Fibroblast of lung (primary cell): ENCODE measurements around the gene AMOTL2. TPM values are rescaled to one million over a fixed set of nuclear protein-coding genes. Genes with fewer than 3 reads are reported as not detected.

Experiments
- DNase-seq, 2 donors: peaks; one replicate each; pipeline versions ENCODE4 v3.0.0 to v3.0.0-alpha.2; 2010; ENCODE audit warnings: low read depth in 2 of 2
- H2AFZ ChIP-seq: 2 replicates; pipeline ENCODE4 v1.5.1; 2012; ENCODE audit warnings: low read length, control low read depth, inconsistent platforms
- H3K27ac ChIP-seq: 2 replicates; pipeline ENCODE4 v1.5.1; 2011; ENCODE audit warnings: low read length, control low read depth; ENCODE audit not compliant: insufficient read depth
- H3K27me3 ChIP-seq: 2 replicates; pipeline ENCODE4 v1.5.1; 2011; ENCODE audit warnings: mild to moderate bottlenecking, low read length; ENCODE audit not compliant: control insufficient read depth, insufficient read depth
- H3K36me3 ChIP-seq: 2 replicates; pipeline ENCODE4 v1.5.1; 2011; ENCODE audit warnings: low read length; ENCODE audit not compliant: control insufficient read depth, insufficient read depth
- H3K4me1 ChIP-seq: 2 replicates; pipeline ENCODE4 v1.5.1; 2011; ENCODE audit warnings: low read length; ENCODE audit not compliant: control insufficient read depth, insufficient read depth; ENCODE audit errors: extremely low read depth
- H3K4me2 ChIP-seq: 2 replicates; pipeline ENCODE4 v1.5.1; 2011; ENCODE audit warnings: low read length, control low read depth; ENCODE audit not compliant: insufficient read depth; ENCODE audit errors: extremely low read depth
- H3K4me3 ChIP-seq, 4 experiments: fragments of 200-600 bp in 1 of 4; sonication (generic) in 1 of 4; replicated peaks in 1 of 4; 2 replicates each; pipeline ENCODE4 v1.5.1; 2011 to 2016; ENCODE audit warnings: low read length in 4 of 4, low read depth in 3 of 4, mild to moderate bottlenecking in 3 of 4, control low read depth in 2 of 4, inconsistent platforms in 1 of 4, mixed read lengths in 1 of 4; ENCODE audit not compliant: insufficient read depth in 1 of 4; ENCODE audit errors: control extremely low read depth in 1 of 4
- H3K79me2 ChIP-seq: 2 replicates; pipeline ENCODE4 v1.5.1; 2012; ENCODE audit warnings: mild to moderate bottlenecking, low read length, inconsistent platforms; ENCODE audit not compliant: control insufficient read depth, insufficient read depth
- H3K9ac ChIP-seq: 2 replicates; pipeline ENCODE4 v1.5.1; 2011; ENCODE audit warnings: mild to moderate bottlenecking, low read length, control low read depth; ENCODE audit not compliant: insufficient read depth
- H3K9me3 ChIP-seq: 2 replicates; pipeline ENCODE4 v1.5.1; 2012; ENCODE audit warnings: low read depth, low read length; ENCODE audit not compliant: control insufficient read depth, insufficient read depth
- H4K20me1 ChIP-seq: 2 replicates; pipeline ENCODE4 v1.5.1; 2011; ENCODE audit warnings: low read length; ENCODE audit not compliant: control insufficient read depth, insufficient read depth; ENCODE audit errors: extremely low read depth
- EZH2 ChIP-seq: IDR thresholded peaks from 2 replicates; pipeline ENCODE4 v1.5.1; 2012; ENCODE audit warnings: low read length, control low read depth, mild to moderate bottlenecking; ENCODE audit errors: missing control alignments
- polyA plus RNA-seq, 2 donors: library from polyadenylated mRNA; depleted of rRNA in 1 of 2; stranded (reverse) in 1 of 2; unstranded in 1 of 2; fragments of >200 nt; gene quantifications; 2 replicates each; pipeline ENCODE4 v1.2.1, GENCODE V29; 2011 to 2012; ENCODE audit warnings: missing spikeins in 1 of 2
- total RNA-seq: library from RNA; depleted of rRNA; stranded (reverse); fragments of >200 nt; gene quantifications from 2 replicates; pipeline ENCODE4 v1.2.1, GENCODE V29; 2014
- TF ChIP-seq, protein P1 (sequence below), 2 donors: IDR thresholded peaks in 1 of 2; conservative IDR thresholded peaks in 1 of 2; 1 replicate in 1 of 2; 2 replicates in 1 of 2; pipeline ENCODE4 v1.5.1; 2011 to 2012; ENCODE audit warnings: low read length in 2 of 2, control low read depth in 1 of 2, inconsistent platforms in 1 of 2, low read depth in 1 of 2, mild to moderate bottlenecking in 1 of 2

The AMOTL2 gene
- total and polyA plus RNA-seq, 2 donors (not counting 1 experiment from before 2014, with no cell fraction given): 74.6 to 97.0 TPM

DNA sequence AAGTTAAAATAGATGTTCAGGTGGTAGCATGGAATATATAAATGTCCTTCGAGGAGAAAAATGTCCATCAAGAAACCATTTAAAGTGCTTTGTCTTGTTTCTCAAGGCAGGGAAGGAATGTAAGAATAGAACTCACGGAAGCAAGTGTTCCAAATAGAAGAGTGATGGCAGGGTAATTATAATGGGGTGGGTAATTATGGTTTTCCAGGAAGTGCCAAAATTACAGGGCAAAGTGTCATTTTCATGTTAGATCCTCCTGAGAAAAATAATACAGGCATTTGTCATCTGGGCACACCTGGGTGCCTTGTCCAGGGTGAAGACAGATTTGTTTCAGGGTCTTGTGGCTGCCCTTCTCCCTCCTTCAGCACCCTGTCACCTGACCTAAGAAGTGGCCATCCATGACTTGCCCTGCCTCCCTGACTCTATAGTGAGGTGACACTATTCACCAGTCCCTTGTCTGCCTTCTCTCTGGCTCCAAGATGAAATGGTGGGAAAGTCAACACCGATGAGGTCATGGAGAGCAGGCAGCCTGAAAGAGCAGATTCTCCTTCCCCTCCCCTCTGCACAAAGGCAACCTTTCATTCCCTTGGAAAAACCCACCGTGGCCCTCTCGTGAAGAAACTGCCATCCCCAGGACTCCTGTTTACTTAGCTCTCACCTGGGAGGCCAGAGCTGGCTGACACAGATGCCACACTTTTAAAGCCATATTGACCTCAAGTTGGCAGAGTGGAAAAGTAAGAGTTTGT, 45.1 kb upstream of the AMOTL2 start:
- no peak overlapping the region for H3K27ac ChIP-seq
- H3K4me2 ChIP-seq: no peak overlapping the region
- H3K9me3 ChIP-seq: no peaks in the 10 kb centered on the region
- no peak for DNase-seq
- TF ChIP-seq, protein P1, sequence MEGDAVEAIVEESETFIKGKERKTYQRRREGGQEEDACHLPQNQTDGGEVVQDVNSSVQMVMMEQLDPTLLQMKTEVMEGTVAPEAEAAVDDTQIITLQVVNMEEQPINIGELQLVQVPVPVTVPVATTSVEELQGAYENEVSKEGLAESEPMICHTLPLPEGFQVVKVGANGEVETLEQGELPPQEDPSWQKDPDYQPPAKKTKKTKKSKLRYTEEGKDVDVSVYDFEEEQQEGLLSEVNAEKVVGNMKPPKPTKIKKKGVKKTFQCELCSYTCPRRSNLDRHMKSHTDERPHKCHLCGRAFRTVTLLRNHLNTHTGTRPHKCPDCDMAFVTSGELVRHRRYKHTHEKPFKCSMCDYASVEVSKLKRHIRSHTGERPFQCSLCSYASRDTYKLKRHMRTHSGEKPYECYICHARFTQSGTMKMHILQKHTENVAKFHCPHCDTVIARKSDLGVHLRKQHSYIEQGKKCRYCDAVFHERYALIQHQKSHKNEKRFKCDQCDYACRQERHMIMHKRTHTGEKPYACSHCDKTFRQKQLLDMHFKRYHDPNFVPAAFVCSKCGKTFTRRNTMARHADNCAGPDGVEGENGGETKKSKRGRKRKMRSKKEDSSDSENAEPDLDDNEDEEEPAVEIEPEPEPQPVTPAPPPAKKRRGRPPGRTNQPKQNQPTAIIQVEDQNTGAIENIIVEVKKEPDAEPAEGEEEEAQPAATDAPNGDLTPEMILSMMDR (conservative IDR thresholded peaks at IDR 0.05 in 1 of 2, IDR thresholded peaks at IDR 0.05 in 1 of 2; ENCODE audit: low read depth in 1 of 2, low read length in 2 of 2): no peak
- TF ChIP-seq EZH2: no peak
- H3K27me3 ChIP-seq: no peaks in the 10 kb centered on the region
- no peak overlapping the region for H2AFZ ChIP-seq
- no peaks in the 10 kb centered on the region for H4K20me1 ChIP-seq
- peaks cover 4% of the 10 kb centered on the region for H3K4me1 ChIP-seq
- no peaks in the 10 kb centered on the region for H3K79me2 ChIP-seq
- H3K36me3 ChIP-seq: no peaks in the 10 kb centered on the region
- H3K9ac ChIP-seq: no peak overlapping the region
- no peak overlapping the region for H3K4me3 ChIP-seq

DNA sequence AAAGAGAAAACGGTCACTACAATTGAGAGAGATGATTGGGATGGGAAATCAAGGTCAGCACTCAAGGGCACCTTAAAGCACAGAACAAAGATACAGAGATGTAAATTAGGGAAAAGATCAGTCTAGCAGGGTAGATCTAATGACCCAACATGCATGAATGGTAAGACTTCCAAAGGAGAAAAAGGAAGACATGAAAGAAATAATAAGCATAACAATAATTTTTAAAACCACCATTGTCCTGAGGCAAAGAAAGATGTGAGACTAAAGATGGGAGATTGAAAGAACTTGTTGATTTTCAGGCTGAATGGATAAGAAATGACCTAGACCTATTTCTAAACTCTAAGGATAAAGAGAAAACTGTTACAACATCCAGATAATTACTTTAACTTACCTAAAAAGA, 34.8 kb upstream of the AMOTL2 start:
- Histone ChIP-seq H3K36me3 (no peaks in the 10 kb centered on the region), H2AFZ (no peak overlapping the region), H3K79me2 (no peaks in the 10 kb centered on the region), H3K27ac (no peak overlapping the region), H3K9me3 (no peaks in the 10 kb centered on the region), H3K4me2 (no peak overlapping the region), H3K4me1 (peaks cover 7% of the 10 kb centered on the region), H3K27me3 (peaks cover 3% of the 10 kb centered on the region), H3K4me3 (no peak overlapping the region), H4K20me1 (no peaks in the 10 kb centered on the region), H3K9ac (no peak overlapping the region)
- TF ChIP-seq EZH2: no peak
- TF ChIP-seq, protein P1 (conservative IDR thresholded peaks at IDR 0.05 in 1 of 2, IDR thresholded peaks at IDR 0.05 in 1 of 2; ENCODE audit: low read depth in 1 of 2, low read length in 2 of 2): no peak
- no peak for DNase-seq

DNA sequence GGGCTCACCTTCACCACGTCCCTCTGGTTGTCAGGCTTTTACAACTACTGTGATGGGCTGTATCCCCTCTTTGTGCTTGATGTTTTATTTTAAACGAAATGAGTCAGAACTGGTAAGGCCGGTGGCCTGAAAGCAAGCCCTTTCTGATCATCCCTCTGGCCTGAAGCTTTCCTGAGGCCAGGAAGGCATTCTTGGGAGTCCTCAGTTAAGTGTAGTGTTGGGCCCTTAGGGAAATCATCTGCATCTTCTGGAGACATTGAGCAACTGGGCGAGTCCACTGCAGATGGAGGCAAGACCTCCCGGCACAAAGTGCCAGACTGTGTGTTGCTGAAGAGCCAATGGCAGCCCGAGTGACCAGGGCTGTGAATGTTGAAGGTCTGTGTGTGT, 33.0 kb upstream of the AMOTL2 start:
- no peaks in the 10 kb centered on the region for H3K9me3 ChIP-seq
- peaks cover 3% of the 10 kb centered on the region for H3K27me3 ChIP-seq
- H3K4me3 ChIP-seq: no peak overlapping the region
- H3K79me2 ChIP-seq: no peaks in the 10 kb centered on the region
- no peaks in the 10 kb centered on the region for H4K20me1 ChIP-seq
- DNase-seq: peak; percentile 11 to 21
- TF ChIP-seq EZH2: no peak
- TF ChIP-seq, protein P1 (conservative IDR thresholded peaks at IDR 0.05 in 1 of 2, IDR thresholded peaks at IDR 0.05 in 1 of 2; ENCODE audit: low read depth in 1 of 2, low read length in 2 of 2): no peak
- no peak overlapping the region for H3K4me2 ChIP-seq
- H3K9ac ChIP-seq: no peak overlapping the region
- H3K27ac ChIP-seq: no peak overlapping the region
- no peak overlapping the region for H2AFZ ChIP-seq
- H3K36me3 ChIP-seq: no peaks in the 10 kb centered on the region
- peaks cover 7% of the 10 kb centered on the region for H3K4me1 ChIP-seq
